ENCODE results near the gene LDLRAD3.

DNA sequence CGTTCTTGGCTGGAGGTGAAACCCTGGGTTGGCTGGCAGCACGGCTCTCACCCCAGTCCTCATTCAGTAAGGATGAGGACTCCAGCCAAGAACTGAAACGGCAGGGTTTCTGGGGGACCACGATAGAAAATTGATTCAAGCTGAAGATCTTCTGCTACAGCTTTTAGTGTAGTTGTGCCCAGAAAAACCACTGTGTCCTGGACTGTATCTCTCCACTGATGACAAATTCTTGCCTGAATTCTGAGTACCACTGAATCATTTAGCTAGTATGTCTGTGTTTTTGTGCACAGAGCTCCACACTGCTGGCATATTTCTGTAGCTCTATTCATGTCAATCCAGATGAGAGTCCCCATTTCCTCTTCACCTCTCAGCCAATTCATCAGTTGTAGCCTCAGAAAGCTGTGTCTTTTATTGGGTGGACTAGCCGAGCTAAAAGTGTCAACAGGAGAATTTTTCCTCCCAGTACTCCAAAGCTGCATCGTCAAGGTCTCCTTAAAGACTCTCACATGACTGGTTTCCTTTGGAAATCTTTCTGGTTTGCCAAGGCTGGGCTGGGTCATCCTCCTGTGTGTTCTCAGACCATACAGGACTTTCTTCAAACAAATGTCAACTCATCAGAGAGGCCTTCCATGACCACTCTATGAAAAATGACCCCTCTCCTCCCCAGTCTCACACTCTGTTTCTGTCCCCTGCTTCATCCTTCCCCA is 144.6 kb downstream of the LDLRAD3 start:
- no peak for TF ChIP-seq EZH2phosphoT487 (IDR thresholded peaks at IDR 0.05; ENCODE audit: borderline replicate concordance)
- TF ChIP-seq, protein P1, sequence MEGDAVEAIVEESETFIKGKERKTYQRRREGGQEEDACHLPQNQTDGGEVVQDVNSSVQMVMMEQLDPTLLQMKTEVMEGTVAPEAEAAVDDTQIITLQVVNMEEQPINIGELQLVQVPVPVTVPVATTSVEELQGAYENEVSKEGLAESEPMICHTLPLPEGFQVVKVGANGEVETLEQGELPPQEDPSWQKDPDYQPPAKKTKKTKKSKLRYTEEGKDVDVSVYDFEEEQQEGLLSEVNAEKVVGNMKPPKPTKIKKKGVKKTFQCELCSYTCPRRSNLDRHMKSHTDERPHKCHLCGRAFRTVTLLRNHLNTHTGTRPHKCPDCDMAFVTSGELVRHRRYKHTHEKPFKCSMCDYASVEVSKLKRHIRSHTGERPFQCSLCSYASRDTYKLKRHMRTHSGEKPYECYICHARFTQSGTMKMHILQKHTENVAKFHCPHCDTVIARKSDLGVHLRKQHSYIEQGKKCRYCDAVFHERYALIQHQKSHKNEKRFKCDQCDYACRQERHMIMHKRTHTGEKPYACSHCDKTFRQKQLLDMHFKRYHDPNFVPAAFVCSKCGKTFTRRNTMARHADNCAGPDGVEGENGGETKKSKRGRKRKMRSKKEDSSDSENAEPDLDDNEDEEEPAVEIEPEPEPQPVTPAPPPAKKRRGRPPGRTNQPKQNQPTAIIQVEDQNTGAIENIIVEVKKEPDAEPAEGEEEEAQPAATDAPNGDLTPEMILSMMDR (conservative IDR thresholded peaks at IDR 0.05; ENCODE audit: low read length) = no peak

All from Loucy (cell line).